DND-41 (cell line): ENCODE measurements around the gene DPP6.

Experiments used
- ATAC-seq: fragments of 200-7000 bp; cut with Tn5 transposase; 3 replicates; pipeline ENCODE4 v1.9.1; 2021; ENCODE audit warnings: low read depth; ENCODE audit not compliant: insufficient read depth
- DNase-seq: peaks from one replicate; pipeline ENCODE4 v3.0.0-alpha.2; 2020
- H2AFZ ChIP-seq: 2 replicates; pipeline ENCODE4 v1.6.0; 2012; ENCODE audit warnings: low read depth, low read length
- H3K27ac ChIP-seq: 2 replicates; pipeline ENCODE4 v1.5.1; 2012; ENCODE audit warnings: low read length, inconsistent platforms
- H3K27me3 ChIP-seq: fragments of 200-600 bp; sonication (generic); 2 replicates; pipeline ENCODE4 v1.6.0; 2012; ENCODE audit warnings: low read length, mild to moderate bottlenecking, inconsistent platforms; ENCODE audit not compliant: insufficient read depth, poor library complexity
- H3K36me3 ChIP-seq: 2 replicates; pipeline ENCODE4 v1.5.1; 2012; ENCODE audit warnings: low read length, inconsistent platforms; ENCODE audit not compliant: insufficient read depth
- H3K4me1 ChIP-seq: 2 replicates; pipeline ENCODE4 v1.5.1; 2012; ENCODE audit warnings: mild to moderate bottlenecking, low read length; ENCODE audit not compliant: insufficient read depth
- H3K4me2 ChIP-seq: 2 replicates; pipeline ENCODE4 v1.6.0; 2012; ENCODE audit warnings: mild to moderate bottlenecking, moderate library complexity, low read length, inconsistent platforms; ENCODE audit not compliant: insufficient read depth
- H3K4me3 ChIP-seq, 2 experiments: fragments of 200-600 bp in 1 of 2; shearing (Covaris generic) in 1 of 2; 2 replicates each; pipeline ENCODE4 v1.5.1; 2012 to 2016; ENCODE audit warnings: inconsistent platforms in 2 of 2, low read length in 2 of 2, mild to moderate bottlenecking in 2 of 2, low read depth in 1 of 2, moderate library complexity in 1 of 2
- H3K79me2 ChIP-seq: 2 replicates; pipeline ENCODE4 v1.6.0; 2012; ENCODE audit warnings: low read length, inconsistent platforms; ENCODE audit not compliant: insufficient read depth
- H3K9ac ChIP-seq: 2 replicates; pipeline ENCODE4 v1.6.0; 2012; ENCODE audit warnings: low read depth, mild to moderate bottlenecking, inconsistent platforms, low read length, moderate library complexity
- H3K9me3 ChIP-seq: 2 replicates; pipeline ENCODE4 v1.5.1; 2012; ENCODE audit warnings: low read length, moderate library complexity, mild to moderate bottlenecking, inconsistent platforms; ENCODE audit not compliant: insufficient read depth, severe bottlenecking
- H4K20me1 ChIP-seq: 2 replicates; pipeline ENCODE4 v1.6.0; 2012; ENCODE audit warnings: low read length; ENCODE audit not compliant: insufficient read depth
- CTCF ChIP-seq: IDR thresholded peaks from 2 replicates; pipeline ENCODE4 v1.5.1; 2012; ENCODE audit warnings: borderline replicate concordance, low read length, moderate library complexity, mild to moderate bottlenecking; ENCODE audit not compliant: poor library complexity, severe bottlenecking; ENCODE audit errors: extremely low read depth
- EZH2 ChIP-seq: IDR thresholded peaks from 3 replicates; pipeline ENCODE4 v1.6.1; 2012; ENCODE audit warnings: borderline replicate concordance, low read depth, mild to moderate bottlenecking, moderate library complexity, low read length, inconsistent platforms; ENCODE audit not compliant: severe bottlenecking

DPP6 gene

GRCh38 chr7:154463794-154464193 lies 411.6 kb downstream of the DPP6 start:
- no peaks in the 10 kb centered on the region for H3K36me3 ChIP-seq
- H3K4me1 ChIP-seq = no peaks in the 10 kb centered on the region
- TF ChIP-seq EZH2 (no peak), CTCF (no peak)
- DNase-seq (no peak), ATAC-seq (no peak)
- no peaks in the 10 kb centered on the region for H3K9me3 ChIP-seq
- H3K27ac ChIP-seq = no peak overlapping the region
- no peak overlapping the region for H3K9ac ChIP-seq
- no peaks in the 10 kb centered on the region for H3K79me2 ChIP-seq
- H4K20me1 ChIP-seq = no peaks in the 10 kb centered on the region
- H3K4me3 ChIP-seq = no peak overlapping the region
- H2AFZ ChIP-seq = no peak overlapping the region
- no peak overlapping the region for H3K4me2 ChIP-seq
- H3K27me3 ChIP-seq = no peaks in the 10 kb centered on the region

DNA sequence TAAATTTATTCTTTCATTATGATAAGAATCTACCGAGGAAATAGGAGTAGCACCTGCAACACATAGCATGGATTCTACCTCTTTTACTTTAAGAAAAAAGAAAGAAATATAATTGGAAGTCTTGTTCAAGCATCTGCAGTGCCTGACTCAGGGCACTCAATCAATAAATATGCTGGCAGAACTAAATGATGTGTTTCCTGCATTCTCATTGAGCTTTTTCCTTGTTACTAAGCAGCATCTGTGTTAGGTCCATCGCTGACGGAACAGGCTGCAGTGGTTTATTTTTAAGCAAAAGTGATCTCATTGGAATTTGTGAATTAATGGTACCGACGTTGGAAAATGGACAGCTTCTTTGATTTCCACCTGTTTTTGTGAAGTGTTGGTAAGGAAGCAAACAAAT lies 417.5 kb downstream of the DPP6 start:
- ATAC-seq = no peak

DNA sequence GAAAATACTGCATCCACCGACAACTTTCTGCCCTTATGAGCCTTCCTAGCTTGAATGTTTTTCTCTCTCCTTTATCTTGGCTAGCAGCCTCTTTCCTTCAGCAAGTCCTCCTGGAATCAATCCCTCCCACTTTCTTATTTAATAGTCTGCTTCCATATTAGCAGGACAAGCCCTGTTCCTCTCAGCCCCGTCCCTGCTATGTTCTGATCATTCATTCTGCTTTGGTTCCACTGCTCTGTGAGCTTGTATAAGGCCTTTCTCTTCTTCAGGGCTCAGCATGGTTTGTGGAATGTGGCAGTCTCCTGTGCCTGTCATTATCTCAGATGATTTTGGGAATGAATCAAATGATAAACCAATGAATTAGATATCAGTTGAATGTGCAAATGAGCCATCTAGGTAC lies 420.1 kb downstream of the DPP6 start:
- Histone ChIP-seq H3K36me3 (no peaks in the 10 kb centered on the region), H3K27me3 (peaks cover 2% of the 10 kb centered on the region), H3K4me3 (no peak overlapping the region), H3K27ac (no peak overlapping the region), H3K79me2 (no peaks in the 10 kb centered on the region), H2AFZ (no peak overlapping the region), H3K4me2 (no peak overlapping the region), H3K9ac (no peak overlapping the region), H4K20me1 (no peaks in the 10 kb centered on the region), H3K4me1 (no peaks in the 10 kb centered on the region), H3K9me3 (no peaks in the 10 kb centered on the region)
- ATAC-seq (no peak), DNase-seq (no peak)
- TF ChIP-seq EZH2 = no peak
- no peak for TF ChIP-seq CTCF

More for the DNA sequence above, 417.5 kb downstream of the DPP6 start:
- no peak for DNase-seq
- Histone ChIP-seq H3K9ac (no peak overlapping the region), H3K27me3 (peaks cover 2% of the 10 kb centered on the region), H3K36me3 (no peaks in the 10 kb centered on the region), H2AFZ (no peak overlapping the region), H3K4me2 (no peak overlapping the region), H3K9me3 (no peaks in the 10 kb centered on the region), H3K27ac (no peak overlapping the region), H3K79me2 (no peaks in the 10 kb centered on the region), H3K4me3 (no peak overlapping the region), H4K20me1 (no peaks in the 10 kb centered on the region), H3K4me1 (no peaks in the 10 kb centered on the region)
- TF ChIP-seq EZH2 (no peak), CTCF (no peak)

- H3K4me2 ChIP-seq = no peak overlapping the region
- no peak overlapping the region for H3K27ac ChIP-seq
- no peaks in the 10 kb centered on the region for H3K4me1 ChIP-seq
- H4K20me1 ChIP-seq = no peaks in the 10 kb centered on the region
- no peak for ATAC-seq
- TF ChIP-seq CTCF (no peak), EZH2 (no peak)
- DNase-seq = no peak
- H3K4me3 ChIP-seq = no peak overlapping the region
- H3K36me3 ChIP-seq = no peaks in the 10 kb centered on the region
- H3K9me3 ChIP-seq = no peaks in the 10 kb centered on the region
- H3K9ac ChIP-seq = no peak overlapping the region
- no peak overlapping the region for H2AFZ ChIP-seq
- H3K79me2 ChIP-seq = no peaks in the 10 kb centered on the region
- peaks cover 2% of the 10 kb centered on the region for H3K27me3 ChIP-seq
Observed at GRCh38 chr7:154473360-154473759, 421.2 kb downstream of the DPP6 start.
